ENCODE results near the gene RAB3IL1.
"Not testable (repeated sequence)": the region's sequence is repeated elsewhere in the genome, so short reads cannot be mapped to it uniquely, and the experiment has no call there.

RAB3IL1 gene

DNA sequence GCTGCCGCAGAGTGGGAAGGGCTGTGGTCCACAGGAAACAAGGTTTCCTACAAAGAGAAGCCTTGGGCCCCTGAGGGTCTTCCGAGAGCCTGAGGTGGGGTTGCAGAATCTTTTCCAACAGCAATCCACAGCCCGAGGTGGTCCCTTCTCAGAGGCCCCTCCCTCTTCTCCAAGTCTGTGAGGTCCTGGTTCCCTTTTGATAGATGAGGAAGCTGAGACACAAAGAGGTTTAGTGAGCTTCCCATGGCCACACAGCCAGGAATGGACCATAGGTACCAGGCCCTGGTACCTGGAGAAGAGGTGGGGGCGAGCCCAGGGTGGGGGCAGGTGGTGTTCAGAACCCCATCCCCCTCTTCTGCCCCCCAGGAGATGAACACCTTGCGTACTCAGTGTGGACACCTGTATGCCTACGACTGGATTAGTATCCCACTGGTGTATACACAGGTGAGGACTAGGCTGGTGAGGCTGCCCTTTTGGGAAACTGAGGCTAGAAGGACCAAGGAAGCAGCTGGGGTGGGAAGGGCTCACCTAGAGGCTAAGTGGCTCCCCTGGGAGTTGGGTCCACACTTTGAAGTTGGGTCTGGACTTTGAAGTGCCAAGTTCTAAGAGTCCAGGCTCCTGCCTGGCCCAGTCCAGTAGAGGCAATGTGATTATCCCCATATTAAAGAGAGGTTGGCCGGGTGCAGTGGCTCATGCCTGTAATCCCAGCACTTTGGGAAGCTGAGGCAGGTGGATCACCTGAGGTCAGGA, 39.8 kb upstream of the RAB3IL1 start:
- Mint-ChIP-seq H3K9me3 (no peaks in the 10 kb centered on the region), H3K4me1 (ENCODE audit: low read depth in 2 of 2) (peaks cover 0 to 8% of the 10 kb centered on the region in 2 donors), H3K27ac (no peak overlapping the region), H3K36me3 (ENCODE audit: insufficient read depth) (peaks cover 14% of the 10 kb centered on the region), H3K4me3 (no peak overlapping the region), H3K27me3 (peaks cover 13 to 23% of the 10 kb centered on the region in 2 donors)
- no peak for ATAC-seq (replicated peaks)
- no peak for DNase-seq

DNA sequence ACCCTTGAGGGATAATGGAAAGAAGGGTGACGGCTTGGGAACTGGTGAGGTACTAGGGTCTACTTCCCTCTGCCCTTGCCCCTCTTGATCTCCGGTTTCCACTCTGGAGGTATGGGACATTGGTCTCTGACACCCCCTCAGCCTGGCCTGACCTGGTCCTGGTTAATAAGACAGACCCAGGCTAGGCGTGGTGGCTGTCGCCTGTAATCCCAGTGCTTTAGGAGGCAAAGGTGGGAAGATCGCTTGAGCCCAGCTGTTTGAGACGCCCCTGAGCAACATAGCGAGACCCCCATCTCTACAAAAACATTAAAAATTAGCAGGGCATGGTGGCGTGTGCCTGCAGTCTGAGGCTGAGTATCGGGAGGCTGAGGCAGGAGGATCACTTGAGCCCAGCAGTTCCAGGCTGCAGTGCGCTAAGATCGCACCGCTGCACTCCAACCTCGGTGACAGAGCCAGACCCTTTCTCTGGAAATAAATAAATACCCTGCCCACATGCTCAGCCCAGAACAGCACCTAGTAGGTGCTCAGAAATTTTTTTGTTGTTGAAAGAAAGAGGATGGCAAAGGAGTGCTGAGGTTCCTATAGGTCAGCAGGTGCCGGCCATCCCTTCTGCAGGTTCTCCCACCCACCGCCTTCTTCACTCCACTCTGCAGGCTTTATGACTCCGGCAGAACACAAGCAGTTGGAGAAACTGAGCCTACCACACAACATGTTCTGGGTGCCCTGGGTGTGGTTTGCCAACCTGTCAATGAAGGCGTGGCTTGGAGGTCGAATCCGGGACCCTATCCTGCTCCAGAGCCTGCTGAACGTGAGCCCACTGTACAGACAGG, 39.0 kb upstream of the RAB3IL1 start:
- peak overlapping the region in 1 of 2 donors; percentile 25 for H3K27ac Mint-ChIP-seq
- peaks cover 0 to 3% of the 10 kb centered on the region in 2 donors for H3K4me1 Mint-ChIP-seq (ENCODE audit: low read depth in 2 of 2)
- ATAC-seq (replicated peaks): no peak
- peaks cover 13 to 23% of the 10 kb centered on the region in 2 donors for H3K27me3 Mint-ChIP-seq
- DNase-seq: no peak
- H3K4me3 Mint-ChIP-seq: peak overlapping the region in 1 of 2 donors; percentile 59
- peaks cover 8% of the 10 kb centered on the region for H3K36me3 Mint-ChIP-seq (ENCODE audit: insufficient read depth)
- H3K9me3 Mint-ChIP-seq: no peaks in the 10 kb centered on the region

DNA sequence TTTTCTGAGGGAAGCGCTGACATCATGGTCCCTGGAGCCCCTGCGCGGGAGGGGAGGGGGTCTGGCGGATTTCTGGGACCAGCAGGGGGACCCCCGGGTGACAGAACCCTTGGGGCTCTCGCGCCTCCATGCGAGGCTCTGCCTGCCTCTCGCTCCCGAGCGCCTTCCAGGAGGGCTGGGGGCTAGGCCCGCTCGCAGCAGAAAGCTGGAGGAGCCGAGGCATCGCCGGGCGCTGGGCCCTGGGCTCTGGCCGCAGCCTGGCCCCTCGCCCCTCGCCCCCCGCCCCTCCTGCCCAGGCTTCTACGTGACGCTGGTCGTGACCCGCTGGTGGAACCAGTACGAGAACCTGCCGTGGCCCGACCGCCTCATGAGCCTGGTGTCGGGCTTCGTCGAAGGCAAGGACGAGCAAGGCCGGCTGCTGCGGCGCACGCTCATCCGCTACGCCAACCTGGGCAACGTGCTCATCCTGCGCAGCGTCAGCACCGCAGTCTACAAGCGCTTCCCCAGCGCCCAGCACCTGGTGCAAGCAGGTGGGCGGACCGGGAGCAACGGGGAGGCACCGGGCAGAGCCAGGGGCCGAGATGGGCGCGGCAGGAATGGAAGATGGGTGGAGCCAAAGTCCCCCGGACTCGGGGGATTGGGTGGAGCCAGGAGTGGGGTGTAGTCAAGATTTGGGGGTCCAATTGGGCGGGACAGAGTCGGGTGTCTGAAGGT, 38.2 kb upstream of the RAB3IL1 start:
- Mint-ChIP-seq H3K27ac (peak overlapping the region in 1 of 2 donors; percentile 25), H3K36me3 (ENCODE audit: insufficient read depth) (peaks cover 4% of the 10 kb centered on the region), H3K4me1 (ENCODE audit: low read depth in 2 of 2) (peaks cover 0 to 2% of the 10 kb centered on the region in 2 donors), H3K4me3 (peak overlapping the region in 1 of 2 donors; percentile 59), H3K27me3 (peaks cover 13 to 23% of the 10 kb centered on the region in 2 donors), H3K9me3 (no peaks in the 10 kb centered on the region)
- DNase-seq (no peak), ATAC-seq (replicated peaks) (peak; percentile 81)

DNA sequence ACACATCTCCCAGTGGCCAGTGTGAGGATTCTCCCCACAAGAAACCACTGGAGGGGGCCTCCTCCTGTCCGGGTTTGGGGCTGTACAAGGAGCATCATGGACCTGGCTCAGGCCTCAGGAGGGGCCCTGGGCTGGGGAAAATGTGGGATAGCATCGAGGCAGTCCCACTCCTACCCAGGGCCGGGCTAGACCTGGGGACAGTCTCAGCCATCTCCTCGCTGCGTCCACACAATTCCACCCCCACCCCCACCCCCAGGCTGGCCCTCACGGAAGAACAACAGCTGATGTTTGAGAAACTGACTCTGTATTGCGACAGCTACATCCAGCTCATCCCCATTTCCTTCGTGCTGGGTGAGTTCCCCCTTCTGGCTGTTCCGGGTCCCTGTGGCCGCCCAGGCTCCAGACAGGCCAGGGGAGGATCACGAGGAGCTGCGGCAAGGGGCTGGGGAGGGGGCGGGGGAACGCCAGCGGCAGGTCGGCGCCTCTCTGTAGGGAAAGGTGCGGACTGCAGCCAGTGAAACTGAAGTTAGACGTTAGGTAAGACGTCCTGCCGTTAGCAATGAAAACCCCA, 37.6 kb upstream of the RAB3IL1 start:
- Mint-ChIP-seq H3K36me3 (ENCODE audit: insufficient read depth) (no peaks in the 10 kb centered on the region), H3K27ac (no peak overlapping the region), H3K9me3 (no peaks in the 10 kb centered on the region), H3K4me3 (peak overlapping the region in 1 of 2 donors; percentile 56), H3K27me3 (peaks cover 13 to 23% of the 10 kb centered on the region in 2 donors), H3K4me1 (ENCODE audit: low read depth in 2 of 2) (peaks cover 0 to 2% of the 10 kb centered on the region in 2 donors)
- DNase-seq: no peak
- ATAC-seq (replicated peaks): peak; percentile 50

DNA sequence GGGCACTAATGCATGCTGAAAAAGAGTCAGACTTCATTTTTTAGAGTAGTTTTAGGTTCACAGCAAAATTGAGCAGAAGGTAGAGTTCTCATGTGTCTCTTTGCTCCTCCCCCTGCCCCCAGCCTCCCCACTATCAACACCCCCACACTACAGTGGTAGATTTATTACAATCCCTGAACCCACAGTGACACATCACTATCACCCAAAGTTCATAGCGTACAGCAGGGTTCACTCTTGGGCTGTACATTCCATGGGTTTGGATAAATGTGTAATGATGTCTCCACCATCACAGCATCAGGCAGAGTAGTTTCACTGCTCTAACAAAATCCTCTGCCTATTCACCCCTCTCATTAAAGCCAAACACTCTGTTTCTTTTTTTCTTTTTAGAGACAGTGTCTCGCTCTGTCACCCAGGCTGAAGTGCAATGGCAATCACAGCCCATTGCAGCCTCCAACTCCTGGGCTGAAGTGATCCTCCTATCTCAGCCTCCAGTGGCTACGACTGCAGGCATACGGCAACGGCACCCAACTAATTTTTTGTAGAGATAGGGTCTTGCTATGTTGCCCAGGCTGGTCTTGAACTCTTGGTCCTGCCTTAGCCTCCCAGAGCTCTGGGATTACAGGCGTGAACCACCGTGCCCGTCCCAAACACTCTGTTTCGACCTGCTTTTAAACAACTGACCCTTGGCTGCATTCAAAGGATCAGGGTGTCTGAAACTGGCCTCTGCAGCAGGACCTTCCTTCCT, 36.9 kb upstream of the RAB3IL1 start:
- no peaks in the 10 kb centered on the region for H3K9me3 Mint-ChIP-seq
- peaks cover 0 to 2% of the 10 kb centered on the region in 2 donors for H3K4me1 Mint-ChIP-seq (ENCODE audit: low read depth in 2 of 2)
- H3K36me3 Mint-ChIP-seq (ENCODE audit: insufficient read depth): no peaks in the 10 kb centered on the region
- H3K27ac Mint-ChIP-seq: no peak overlapping the region
- H3K27me3 Mint-ChIP-seq: peaks cover 13 to 29% of the 10 kb centered on the region in 2 donors
- no peak for DNase-seq
- H3K4me3 Mint-ChIP-seq: no peak overlapping the region
- no peak for ATAC-seq (replicated peaks)

DNA sequence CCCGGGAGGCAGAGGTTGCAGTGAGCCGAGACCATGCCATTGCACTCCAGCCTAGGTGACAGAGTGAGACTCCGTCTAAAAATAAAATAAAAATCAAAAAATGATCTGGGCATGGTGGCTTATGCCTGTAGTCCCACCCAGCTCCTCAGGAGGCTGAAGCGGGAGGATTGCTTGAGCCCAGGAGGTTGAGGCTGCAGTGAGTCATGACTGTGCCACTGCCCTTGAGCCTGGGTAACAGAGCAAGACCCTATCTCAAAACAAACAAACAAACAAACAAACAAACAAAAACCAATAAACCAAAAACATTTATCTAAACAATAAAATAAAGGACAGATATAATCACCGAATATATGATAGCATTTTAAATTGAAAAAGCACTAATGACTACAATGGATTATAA, 36.3 kb upstream of the RAB3IL1 start:
- H3K36me3 Mint-ChIP-seq (ENCODE audit: insufficient read depth); H3K9me3 Mint-ChIP-seq; DNase-seq; H3K4me3 Mint-ChIP-seq; H3K4me1 Mint-ChIP-seq (ENCODE audit: low read depth in 2 of 2); ATAC-seq (replicated peaks); H3K27ac Mint-ChIP-seq: not testable (repeated sequence)
- peaks cover 13 to 31% of the 10 kb centered on the region in 2 donors for H3K27me3 Mint-ChIP-seq

DNA sequence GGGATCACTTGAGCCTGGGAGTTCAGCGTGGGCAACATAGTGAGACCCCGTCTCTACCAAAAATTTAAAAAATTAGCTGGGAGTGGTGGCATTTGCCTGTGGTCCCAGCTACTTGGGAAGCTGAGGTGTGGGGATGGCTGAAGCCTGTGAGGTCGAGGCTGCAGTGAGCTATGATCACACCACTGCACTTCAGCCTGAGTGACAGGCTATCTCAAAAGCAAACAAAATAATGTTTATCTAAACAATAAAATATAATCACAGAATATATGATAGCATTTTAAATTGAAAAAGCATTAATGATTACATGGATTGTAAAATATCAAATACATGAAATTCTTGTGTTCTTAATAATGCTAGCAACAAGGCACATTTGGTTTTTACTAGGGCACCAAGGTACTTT, 35.5 kb upstream of the RAB3IL1 start:
- Mint-ChIP-seq H3K4me3 (no peak overlapping the region), H3K36me3 (ENCODE audit: insufficient read depth) (no peaks in the 10 kb centered on the region), H3K27me3 (peaks cover 13 to 31% of the 10 kb centered on the region in 2 donors), H3K4me1 (ENCODE audit: low read depth in 2 of 2) (peaks cover 0 to 2% of the 10 kb centered on the region in 2 donors), H3K27ac (no peak overlapping the region), H3K9me3 (no peaks in the 10 kb centered on the region)
- no peak for ATAC-seq (replicated peaks)
- no peak for DNase-seq

DNA sequence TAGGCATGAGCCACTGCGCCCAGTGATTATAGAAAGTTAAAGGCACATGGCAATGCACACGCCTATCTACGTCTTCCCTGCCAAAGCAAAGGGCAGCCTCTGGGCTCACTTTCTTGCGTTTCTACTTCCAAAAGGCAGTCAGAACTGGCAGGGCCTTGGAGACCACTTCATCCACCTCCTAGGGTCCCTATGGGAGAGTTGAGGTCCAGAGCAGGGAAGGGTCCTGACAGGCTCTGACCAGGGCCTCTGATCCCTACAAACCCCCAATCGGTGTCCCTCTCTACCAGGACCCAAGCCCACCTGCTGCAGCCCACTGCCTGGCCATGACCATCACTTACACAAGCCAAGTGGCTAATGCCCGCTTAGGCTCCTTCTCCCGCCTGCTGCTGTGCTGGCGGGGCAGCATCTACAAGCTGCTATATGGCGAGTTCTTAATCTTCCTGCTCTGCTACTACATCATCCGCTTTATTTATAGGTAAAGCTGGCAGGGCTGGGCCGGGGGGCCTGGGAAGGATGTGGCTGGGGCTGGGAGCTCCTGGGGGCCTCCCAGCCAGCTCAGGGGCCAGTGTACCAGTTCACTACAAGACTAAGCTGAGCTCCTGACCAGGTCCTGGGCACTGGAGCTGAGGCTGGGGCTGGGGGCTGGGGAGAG, 34.2 kb upstream of the RAB3IL1 start:
- Mint-ChIP-seq H3K4me3 (no peak overlapping the region), H3K27me3 (peaks cover 24 to 44% of the 10 kb centered on the region in 2 donors)
- DNase-seq: no peak

DNA sequence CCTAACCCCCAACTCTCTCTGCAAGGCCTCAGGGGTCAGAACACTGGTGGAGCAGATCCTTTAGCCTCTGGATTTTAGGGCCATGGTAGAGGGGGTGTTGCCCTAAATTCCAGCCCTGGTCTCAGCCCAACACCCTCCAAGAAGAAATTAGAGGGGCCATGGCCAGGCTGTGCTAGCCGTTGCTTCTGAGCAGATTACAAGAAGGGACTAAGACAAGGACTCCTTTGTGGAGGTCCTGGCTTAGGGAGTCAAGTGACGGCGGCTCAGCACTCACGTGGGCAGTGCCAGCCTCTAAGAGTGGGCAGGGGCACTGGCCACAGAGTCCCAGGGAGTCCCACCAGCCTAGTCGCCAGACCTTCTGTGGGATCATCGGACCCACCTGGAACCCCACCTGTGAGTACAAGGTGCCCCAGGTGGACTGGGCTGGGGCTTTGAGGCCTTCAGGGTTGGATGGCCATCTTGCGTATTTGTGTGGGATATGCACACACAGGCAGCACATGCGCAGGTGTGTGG, 32.7 kb upstream of the RAB3IL1 start, which contains the start of gene BEST1:
Gene BEST1, plus strand, starts transcription at position 317 of the 513 bp plus-strand sequence. CDS start 1,456 bp downstream, outside the sequence.
- Mint-ChIP-seq H3K9me3 (no peaks in the 10 kb centered on the region), H3K27ac (no peak within 1 kb of the TSS), H3K27me3 (peaks cover 24 to 34% of the 10 kb centered on the region in 2 donors), H3K36me3 (ENCODE audit: insufficient read depth) (no peaks in the 10 kb centered on the region), H3K4me3 (no peak within 1 kb of the TSS), H3K4me1 (ENCODE audit: low read depth in 2 of 2) (peaks cover 0 to 3% of the 10 kb centered on the region in 2 donors)
- ATAC-seq (replicated peaks) (no peak), DNase-seq (no peak)

More for the DNA sequence above, 34.2 kb upstream of the RAB3IL1 start:
- no peaks in the 10 kb centered on the region for H3K36me3 Mint-ChIP-seq (ENCODE audit: insufficient read depth)
- no peak for ATAC-seq (replicated peaks)
- no peaks in the 10 kb centered on the region for H3K9me3 Mint-ChIP-seq
- H3K27ac Mint-ChIP-seq: no peak overlapping the region
- H3K4me1 Mint-ChIP-seq (ENCODE audit: low read depth in 2 of 2): peaks cover 0 to 5% of the 10 kb centered on the region in 2 donors

DNA sequence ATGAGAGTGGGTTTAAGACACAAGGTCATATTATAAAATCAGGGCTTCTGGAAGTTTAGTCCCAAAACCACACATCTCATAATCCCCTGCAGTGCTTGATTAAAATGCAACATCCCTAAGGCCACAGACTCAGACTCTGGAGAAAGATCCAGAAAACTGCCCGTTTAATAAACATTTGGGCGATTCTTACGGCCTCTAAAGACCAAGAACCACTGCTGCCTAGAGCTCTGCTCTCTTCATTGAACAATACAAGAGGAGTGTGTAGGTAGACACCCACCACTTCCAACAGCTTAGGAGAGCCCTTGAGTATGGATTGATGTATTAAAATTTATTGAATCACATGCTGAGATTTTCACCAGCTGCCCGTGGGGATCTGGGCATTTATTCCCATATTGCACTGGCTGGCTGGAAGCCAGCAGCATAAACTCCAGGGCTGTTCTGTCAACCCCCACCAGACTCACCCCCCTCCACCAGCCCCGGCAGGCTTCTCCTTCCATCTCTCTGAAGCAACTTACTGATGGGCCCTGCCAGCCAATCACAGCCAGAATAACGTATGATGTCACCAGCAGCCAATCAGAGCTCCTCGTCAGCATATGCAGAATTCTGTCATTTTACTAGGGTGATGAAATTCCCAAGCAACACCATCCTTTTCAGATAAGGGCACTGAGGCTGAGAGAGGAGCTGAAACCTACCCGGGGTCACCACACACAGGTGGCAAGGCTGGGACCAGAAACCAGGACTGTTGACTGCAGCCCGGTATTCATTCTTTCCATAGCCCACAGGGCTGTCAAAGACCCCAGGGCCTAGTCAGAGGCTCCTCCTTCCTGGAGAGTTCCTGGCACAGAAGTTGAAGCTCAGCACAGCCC, 32.0 kb upstream of the RAB3IL1 start:
- Mint-ChIP-seq H3K27me3 (peaks cover 17 to 27% of the 10 kb centered on the region in 2 donors), H3K4me3 (no peak overlapping the region), H3K36me3 (ENCODE audit: insufficient read depth) (no peaks in the 10 kb centered on the region), H3K27ac (no peak overlapping the region), H3K9me3 (no peaks in the 10 kb centered on the region), H3K4me1 (ENCODE audit: low read depth in 2 of 2) (peaks cover 0 to 3% of the 10 kb centered on the region in 2 donors)
- DNase-seq: no peak
- peak; percentile 33 for ATAC-seq (replicated peaks)

DNA sequence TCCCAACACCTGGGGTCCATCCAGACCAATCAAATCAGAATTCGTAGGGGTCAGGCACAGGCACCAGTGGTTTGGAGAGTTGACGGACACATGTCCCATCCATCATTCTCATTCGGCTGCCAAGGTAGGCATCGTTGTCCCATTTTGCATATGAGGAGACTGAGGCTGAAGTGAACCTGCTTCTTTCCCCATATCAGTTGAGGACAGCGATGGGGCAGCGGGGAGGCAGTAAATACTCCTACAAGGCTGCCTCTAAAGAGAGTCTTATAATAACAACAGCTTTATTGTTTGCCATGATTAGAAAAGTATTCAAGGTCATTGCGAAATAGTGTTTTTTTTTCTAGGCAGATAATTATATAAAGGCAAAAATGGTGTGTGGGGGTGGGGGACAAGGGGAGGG, 31.1 kb upstream of the RAB3IL1 start:
- Mint-ChIP-seq H3K27ac (no peak overlapping the region), H3K36me3 (ENCODE audit: insufficient read depth) (no peaks in the 10 kb centered on the region), H3K27me3 (peaks cover 11 to 21% of the 10 kb centered on the region in 2 donors), H3K4me3 (no peak overlapping the region), H3K9me3 (no peaks in the 10 kb centered on the region), H3K4me1 (ENCODE audit: low read depth in 2 of 2) (peaks cover 0 to 3% of the 10 kb centered on the region in 2 donors)
- no peak for ATAC-seq (replicated peaks)
- no peak for DNase-seq

All from effector memory CD8-positive, alpha-beta T cell (primary cell).